Measurements from ENCODE around the gene THSD4.

The THSD4 gene

DNA sequence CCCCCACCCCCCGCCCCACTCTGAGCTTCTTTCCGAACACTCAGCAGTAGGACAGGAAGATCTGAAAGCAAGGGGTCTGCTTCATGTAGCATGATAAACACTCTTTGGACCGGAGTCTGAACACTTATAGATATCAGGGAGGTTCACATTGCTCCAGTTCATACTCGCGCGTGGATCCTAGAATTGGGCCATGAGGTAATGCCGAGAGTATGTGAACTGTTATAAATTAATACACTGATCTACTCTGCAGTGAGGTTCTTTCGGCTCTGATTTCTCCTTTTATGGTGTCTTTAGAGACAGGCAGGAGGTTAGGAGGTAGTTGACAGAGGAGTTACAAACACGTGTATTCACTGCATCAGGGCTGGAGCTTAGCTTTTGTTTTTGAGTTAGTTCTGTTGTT is 223.0 kb downstream of the THSD4 start:
- DNase-seq (ENCODE audit: low read depth in 1 of 2, low spot score in 1 of 2), result no peak
- no peak overlapping the region for H3K27ac ChIP-seq (replicated peaks)
- H3K27me3 ChIP-seq (ENCODE audit: insufficient read depth, poor library complexity, severe bottlenecking), result no peaks in the 10 kb centered on the region
- no peak overlapping the region for H3K4me3 ChIP-seq (replicated peaks; ENCODE audit: insufficient read depth, low read length)
- TF ChIP-seq POLR2AphosphoS5 (IDR thresholded peaks at IDR 0.05; ENCODE audit: low read depth) (no peak), GABPA (IDR thresholded peaks at IDR 0.05; ENCODE audit: low read depth) (no peak), SPI1 (IDR thresholded peaks at IDR 0.05; ENCODE audit: borderline replicate concordance, low read depth) (no peak)
- TF ChIP-seq, protein P1, sequence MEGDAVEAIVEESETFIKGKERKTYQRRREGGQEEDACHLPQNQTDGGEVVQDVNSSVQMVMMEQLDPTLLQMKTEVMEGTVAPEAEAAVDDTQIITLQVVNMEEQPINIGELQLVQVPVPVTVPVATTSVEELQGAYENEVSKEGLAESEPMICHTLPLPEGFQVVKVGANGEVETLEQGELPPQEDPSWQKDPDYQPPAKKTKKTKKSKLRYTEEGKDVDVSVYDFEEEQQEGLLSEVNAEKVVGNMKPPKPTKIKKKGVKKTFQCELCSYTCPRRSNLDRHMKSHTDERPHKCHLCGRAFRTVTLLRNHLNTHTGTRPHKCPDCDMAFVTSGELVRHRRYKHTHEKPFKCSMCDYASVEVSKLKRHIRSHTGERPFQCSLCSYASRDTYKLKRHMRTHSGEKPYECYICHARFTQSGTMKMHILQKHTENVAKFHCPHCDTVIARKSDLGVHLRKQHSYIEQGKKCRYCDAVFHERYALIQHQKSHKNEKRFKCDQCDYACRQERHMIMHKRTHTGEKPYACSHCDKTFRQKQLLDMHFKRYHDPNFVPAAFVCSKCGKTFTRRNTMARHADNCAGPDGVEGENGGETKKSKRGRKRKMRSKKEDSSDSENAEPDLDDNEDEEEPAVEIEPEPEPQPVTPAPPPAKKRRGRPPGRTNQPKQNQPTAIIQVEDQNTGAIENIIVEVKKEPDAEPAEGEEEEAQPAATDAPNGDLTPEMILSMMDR (IDR thresholded peaks at IDR 0.05; ENCODE audit: insufficient read depth, low read length), result no peak
- TF ChIP-seq, protein P2, sequence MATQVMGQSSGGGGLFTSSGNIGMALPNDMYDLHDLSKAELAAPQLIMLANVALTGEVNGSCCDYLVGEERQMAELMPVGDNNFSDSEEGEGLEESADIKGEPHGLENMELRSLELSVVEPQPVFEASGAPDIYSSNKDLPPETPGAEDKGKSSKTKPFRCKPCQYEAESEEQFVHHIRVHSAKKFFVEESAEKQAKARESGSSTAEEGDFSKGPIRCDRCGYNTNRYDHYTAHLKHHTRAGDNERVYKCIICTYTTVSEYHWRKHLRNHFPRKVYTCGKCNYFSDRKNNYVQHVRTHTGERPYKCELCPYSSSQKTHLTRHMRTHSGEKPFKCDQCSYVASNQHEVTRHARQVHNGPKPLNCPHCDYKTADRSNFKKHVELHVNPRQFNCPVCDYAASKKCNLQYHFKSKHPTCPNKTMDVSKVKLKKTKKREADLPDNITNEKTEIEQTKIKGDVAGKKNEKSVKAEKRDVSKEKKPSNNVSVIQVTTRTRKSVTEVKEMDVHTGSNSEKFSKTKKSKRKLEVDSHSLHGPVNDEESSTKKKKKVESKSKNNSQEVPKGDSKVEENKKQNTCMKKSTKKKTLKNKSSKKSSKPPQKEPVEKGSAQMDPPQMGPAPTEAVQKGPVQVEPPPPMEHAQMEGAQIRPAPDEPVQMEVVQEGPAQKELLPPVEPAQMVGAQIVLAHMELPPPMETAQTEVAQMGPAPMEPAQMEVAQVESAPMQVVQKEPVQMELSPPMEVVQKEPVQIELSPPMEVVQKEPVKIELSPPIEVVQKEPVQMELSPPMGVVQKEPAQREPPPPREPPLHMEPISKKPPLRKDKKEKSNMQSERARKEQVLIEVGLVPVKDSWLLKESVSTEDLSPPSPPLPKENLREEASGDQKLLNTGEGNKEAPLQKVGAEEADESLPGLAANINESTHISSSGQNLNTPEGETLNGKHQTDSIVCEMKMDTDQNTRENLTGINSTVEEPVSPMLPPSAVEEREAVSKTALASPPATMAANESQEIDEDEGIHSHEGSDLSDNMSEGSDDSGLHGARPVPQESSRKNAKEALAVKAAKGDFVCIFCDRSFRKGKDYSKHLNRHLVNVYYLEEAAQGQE (IDR thresholded peaks at IDR 0.05; ENCODE audit: insufficient replicate concordance, low read depth), result no peak

DNA sequence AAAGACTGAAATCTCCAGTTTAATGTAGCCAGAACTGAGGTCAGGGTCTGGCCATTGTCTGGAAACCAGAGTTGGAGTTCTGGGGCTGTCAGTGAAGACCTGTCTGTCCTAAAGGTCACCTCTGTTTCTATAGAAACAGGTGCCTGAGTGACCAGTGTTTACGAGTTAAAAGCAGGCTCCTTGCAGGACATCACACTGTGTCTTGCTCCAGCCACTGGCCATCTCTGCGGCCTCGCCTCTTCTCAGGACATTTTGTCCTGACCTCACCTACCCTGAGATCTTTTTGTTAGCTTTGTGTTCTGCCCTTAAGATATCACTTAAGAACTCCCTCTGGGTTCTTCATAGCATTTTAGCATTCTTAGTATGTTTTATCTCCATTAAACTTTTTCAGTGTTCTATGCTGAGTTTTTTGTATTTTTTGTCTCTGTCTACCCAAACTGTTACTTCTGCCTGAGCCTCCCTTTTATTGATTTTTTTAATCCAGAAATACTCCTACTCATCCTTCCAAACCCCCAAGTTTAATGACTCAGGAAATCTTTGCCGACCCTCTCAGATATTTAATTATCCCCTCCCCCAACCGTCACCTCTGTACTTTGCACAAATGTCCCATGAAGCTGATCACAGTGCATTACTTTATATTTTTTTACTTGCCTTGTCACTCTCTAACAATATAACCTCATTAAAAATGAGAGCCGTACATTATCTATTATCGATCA is 223.7 kb downstream of the THSD4 start:
- no peak for DNase-seq (ENCODE audit: low read depth in 1 of 2, low spot score in 1 of 2)
- TF ChIP-seq GABPA (IDR thresholded peaks at IDR 0.05; ENCODE audit: low read depth) (no peak), POLR2AphosphoS5 (IDR thresholded peaks at IDR 0.05; ENCODE audit: low read depth) (no peak), SPI1 (IDR thresholded peaks at IDR 0.05; ENCODE audit: borderline replicate concordance, low read depth) (no peak)
- TF ChIP-seq, protein P2 (IDR thresholded peaks at IDR 0.05; ENCODE audit: insufficient replicate concordance, low read depth), result no peak
- TF ChIP-seq, protein P1 (IDR thresholded peaks at IDR 0.05; ENCODE audit: insufficient read depth, low read length), result no peak
- Histone ChIP-seq H3K27ac (replicated peaks) (no peak overlapping the region), H3K4me3 (replicated peaks; ENCODE audit: insufficient read depth, low read length) (no peak overlapping the region), H3K27me3 (ENCODE audit: insufficient read depth, poor library complexity, severe bottlenecking) (no peaks in the 10 kb centered on the region)

DNA sequence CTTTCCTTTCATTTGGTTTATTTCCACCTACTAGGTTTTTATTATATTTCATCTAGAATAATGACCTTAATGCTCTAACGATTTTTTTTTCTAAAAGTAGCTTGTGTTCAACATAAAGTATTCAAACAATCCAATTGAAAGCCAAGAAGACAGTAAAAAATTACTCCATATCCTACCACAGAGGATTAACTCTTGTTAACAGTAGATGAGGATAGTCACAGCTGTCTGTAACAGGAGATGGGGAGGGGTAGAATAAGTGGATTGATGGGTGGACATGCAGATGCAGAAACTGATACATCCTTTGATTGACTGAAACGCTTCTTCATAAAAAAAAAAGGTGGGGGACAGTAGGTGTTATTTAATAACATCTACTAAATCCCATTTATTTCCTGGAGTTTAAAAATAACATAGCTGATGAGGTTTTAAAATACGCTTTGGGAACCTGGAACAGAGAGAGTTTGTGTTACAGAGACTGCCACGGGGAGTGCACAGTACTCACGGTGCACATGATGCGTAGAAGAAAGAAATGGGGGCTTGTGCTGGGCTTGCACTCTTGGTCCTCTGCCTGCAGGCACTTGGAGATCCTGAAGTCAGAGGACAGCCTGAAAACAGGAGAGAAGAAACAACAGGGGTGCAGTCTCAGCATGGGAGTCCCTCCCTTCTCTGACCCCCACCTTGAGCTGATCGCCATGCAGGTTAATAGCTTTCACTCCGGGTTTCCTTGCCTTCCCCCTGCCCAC is 226.7 kb downstream of the THSD4 start:
- Histone ChIP-seq H3K27ac (replicated peaks) (no peak overlapping the region), H3K27me3 (ENCODE audit: insufficient read depth, poor library complexity, severe bottlenecking) (no peaks in the 10 kb centered on the region), H3K4me3 (replicated peaks; ENCODE audit: insufficient read depth, low read length) (no peak overlapping the region)
- no peak for DNase-seq (ENCODE audit: low read depth in 1 of 2, low spot score in 1 of 2)
- TF ChIP-seq POLR2AphosphoS5 (IDR thresholded peaks at IDR 0.05; ENCODE audit: low read depth) (no peak), SPI1 (IDR thresholded peaks at IDR 0.05; ENCODE audit: borderline replicate concordance, low read depth) (no peak), GABPA (IDR thresholded peaks at IDR 0.05; ENCODE audit: low read depth) (no peak)
- TF ChIP-seq, protein P2 (IDR thresholded peaks at IDR 0.05; ENCODE audit: insufficient replicate concordance, low read depth), result no peak
- TF ChIP-seq, protein P1 (IDR thresholded peaks at IDR 0.05; ENCODE audit: insufficient read depth, low read length), result no peak

Measured in HL-60 (cell line).